ENCODE measurements around the gene MYOM1. TPM values are rescaled to one million over a fixed set of nuclear protein-coding genes. Genes with fewer than 3 reads are reported as not detected.

MYOM1 gene
- total RNA-seq, 1 experiment from 2014 or later = 0.92 TPM

DNA sequence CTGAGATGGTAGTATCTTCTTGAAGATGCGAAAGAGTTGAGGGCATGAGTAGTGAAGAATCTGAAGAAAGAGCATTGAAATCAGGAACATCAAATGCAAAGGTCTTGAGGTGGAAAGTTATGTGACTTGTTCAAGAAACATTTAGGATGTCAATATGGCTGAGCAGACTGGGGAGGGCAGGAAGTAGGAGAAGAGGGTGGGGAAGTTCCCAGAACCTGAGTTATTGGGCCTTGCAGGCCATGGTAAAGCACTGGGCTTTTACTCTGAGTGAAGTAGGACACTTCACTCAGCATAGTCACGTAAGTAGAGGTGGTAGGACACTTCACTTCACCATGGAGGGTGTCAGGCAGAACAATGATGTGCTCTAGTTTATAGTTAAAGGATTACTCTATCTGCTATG lies 16.1 kb upstream of the MYOM1 start:
- TF ChIP-seq SIN3A (IDR thresholded peaks at IDR 0.05; ENCODE audit: borderline replicate concordance, insufficient read depth, low read depth, low read length) (no peak), POLR2AphosphoS5 (IDR thresholded peaks at IDR 0.05; ENCODE audit: low read depth, low read length) (no peak), TCF7L2 (IDR thresholded peaks at IDR 0.05; ENCODE audit: low read depth, low read length) (no peak)
- TF ChIP-seq, protein P1, sequence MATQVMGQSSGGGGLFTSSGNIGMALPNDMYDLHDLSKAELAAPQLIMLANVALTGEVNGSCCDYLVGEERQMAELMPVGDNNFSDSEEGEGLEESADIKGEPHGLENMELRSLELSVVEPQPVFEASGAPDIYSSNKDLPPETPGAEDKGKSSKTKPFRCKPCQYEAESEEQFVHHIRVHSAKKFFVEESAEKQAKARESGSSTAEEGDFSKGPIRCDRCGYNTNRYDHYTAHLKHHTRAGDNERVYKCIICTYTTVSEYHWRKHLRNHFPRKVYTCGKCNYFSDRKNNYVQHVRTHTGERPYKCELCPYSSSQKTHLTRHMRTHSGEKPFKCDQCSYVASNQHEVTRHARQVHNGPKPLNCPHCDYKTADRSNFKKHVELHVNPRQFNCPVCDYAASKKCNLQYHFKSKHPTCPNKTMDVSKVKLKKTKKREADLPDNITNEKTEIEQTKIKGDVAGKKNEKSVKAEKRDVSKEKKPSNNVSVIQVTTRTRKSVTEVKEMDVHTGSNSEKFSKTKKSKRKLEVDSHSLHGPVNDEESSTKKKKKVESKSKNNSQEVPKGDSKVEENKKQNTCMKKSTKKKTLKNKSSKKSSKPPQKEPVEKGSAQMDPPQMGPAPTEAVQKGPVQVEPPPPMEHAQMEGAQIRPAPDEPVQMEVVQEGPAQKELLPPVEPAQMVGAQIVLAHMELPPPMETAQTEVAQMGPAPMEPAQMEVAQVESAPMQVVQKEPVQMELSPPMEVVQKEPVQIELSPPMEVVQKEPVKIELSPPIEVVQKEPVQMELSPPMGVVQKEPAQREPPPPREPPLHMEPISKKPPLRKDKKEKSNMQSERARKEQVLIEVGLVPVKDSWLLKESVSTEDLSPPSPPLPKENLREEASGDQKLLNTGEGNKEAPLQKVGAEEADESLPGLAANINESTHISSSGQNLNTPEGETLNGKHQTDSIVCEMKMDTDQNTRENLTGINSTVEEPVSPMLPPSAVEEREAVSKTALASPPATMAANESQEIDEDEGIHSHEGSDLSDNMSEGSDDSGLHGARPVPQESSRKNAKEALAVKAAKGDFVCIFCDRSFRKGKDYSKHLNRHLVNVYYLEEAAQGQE (IDR thresholded peaks at IDR 0.05; ENCODE audit: insufficient read depth in 1 of 2, low read depth in 2 of 2, low read length in 1 of 2) = no peak
- TF ChIP-seq, protein P2, sequence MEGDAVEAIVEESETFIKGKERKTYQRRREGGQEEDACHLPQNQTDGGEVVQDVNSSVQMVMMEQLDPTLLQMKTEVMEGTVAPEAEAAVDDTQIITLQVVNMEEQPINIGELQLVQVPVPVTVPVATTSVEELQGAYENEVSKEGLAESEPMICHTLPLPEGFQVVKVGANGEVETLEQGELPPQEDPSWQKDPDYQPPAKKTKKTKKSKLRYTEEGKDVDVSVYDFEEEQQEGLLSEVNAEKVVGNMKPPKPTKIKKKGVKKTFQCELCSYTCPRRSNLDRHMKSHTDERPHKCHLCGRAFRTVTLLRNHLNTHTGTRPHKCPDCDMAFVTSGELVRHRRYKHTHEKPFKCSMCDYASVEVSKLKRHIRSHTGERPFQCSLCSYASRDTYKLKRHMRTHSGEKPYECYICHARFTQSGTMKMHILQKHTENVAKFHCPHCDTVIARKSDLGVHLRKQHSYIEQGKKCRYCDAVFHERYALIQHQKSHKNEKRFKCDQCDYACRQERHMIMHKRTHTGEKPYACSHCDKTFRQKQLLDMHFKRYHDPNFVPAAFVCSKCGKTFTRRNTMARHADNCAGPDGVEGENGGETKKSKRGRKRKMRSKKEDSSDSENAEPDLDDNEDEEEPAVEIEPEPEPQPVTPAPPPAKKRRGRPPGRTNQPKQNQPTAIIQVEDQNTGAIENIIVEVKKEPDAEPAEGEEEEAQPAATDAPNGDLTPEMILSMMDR (IDR thresholded peaks at IDR 0.05) = no peak
- ATAC-seq (no peak), DNase-seq (ENCODE audit: low read depth, low spot score) (no peak)
- Histone ChIP-seq H3K27me3 (ENCODE audit: control insufficient read depth, insufficient read depth, low read length) (no peaks in the 10 kb centered on the region), H3K4me1 (ENCODE audit: control insufficient read depth, insufficient read depth, low read length) (no peaks in the 10 kb centered on the region), H3K27ac (ENCODE audit: low read length) (no peak overlapping the region), H3K36me3 (ENCODE audit: control insufficient read depth, insufficient read depth, low read length) (no peaks in the 10 kb centered on the region), H3K9me3 (ENCODE audit: control insufficient read depth, insufficient read depth, low read depth, low read length) (no peaks in the 10 kb centered on the region), H3K4me3 (ENCODE audit: low read depth in 2 of 2, low read length in 2 of 2) (no peak overlapping the region)
- in situ Hi-C loops (cut with HindIII; ENCODE audit: low pct_unique_long_range_greater_than_20kb, low sequenced_read_pairs) (no loop called here), intact Hi-C loops (cut with micrococcal nuclease; ENCODE audit: unreplicated experiment) (no loop called here)
- CTCF ChIA-PET = no interaction called here
- POLR2A ChIA-PET = no interaction called here
- no TSS peak for BruUV-seq (replicated peaks)

DNA sequence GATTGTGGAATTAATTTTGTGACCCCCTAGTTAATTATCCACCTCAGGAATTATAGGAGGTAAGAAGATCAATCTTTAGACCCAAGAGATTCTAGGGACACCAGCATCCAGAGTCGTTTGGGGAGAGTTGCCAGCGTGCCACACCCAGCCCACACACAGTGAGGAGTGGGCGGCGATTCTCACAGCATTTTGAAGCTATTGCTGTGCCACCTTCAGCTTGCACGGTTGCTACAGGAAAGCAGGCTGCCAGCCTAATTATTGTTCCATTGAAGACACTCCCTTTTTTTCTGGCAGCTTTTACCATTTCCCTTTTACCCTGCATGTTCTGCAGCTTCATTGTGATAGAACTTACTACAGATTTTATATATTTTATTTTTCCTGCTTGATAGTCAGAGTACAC lies 14.7 kb upstream of the MYOM1 start:
- Histone ChIP-seq H3K9me3 (ENCODE audit: control insufficient read depth, insufficient read depth, low read depth, low read length) (no peaks in the 10 kb centered on the region), H3K27ac (ENCODE audit: low read length) (no peak overlapping the region), H3K27me3 (ENCODE audit: control insufficient read depth, insufficient read depth, low read length) (no peaks in the 10 kb centered on the region), H3K4me1 (ENCODE audit: control insufficient read depth, insufficient read depth, low read length) (no peaks in the 10 kb centered on the region), H3K4me3 (ENCODE audit: low read depth in 2 of 2, low read length in 2 of 2) (no peak overlapping the region), H3K36me3 (ENCODE audit: control insufficient read depth, insufficient read depth, low read length) (no peaks in the 10 kb centered on the region)
- no peak for TF ChIP-seq SIN3A (IDR thresholded peaks at IDR 0.05; ENCODE audit: borderline replicate concordance, insufficient read depth, low read depth, low read length)
- TF ChIP-seq TCF7L2 (IDR thresholded peaks at IDR 0.05; ENCODE audit: low read depth, low read length) = no peak
- TF ChIP-seq, protein P1 (IDR thresholded peaks at IDR 0.05; ENCODE audit: insufficient read depth in 1 of 2, low read depth in 2 of 2, low read length in 1 of 2) = no peak
- TF ChIP-seq, protein P2 (IDR thresholded peaks at IDR 0.05) = no peak
- no peak for TF ChIP-seq POLR2AphosphoS5 (IDR thresholded peaks at IDR 0.05; ENCODE audit: low read depth, low read length)
- no TSS peak for BruUV-seq (replicated peaks)
- intact Hi-C loops (cut with micrococcal nuclease; ENCODE audit: unreplicated experiment) (no loop called here), in situ Hi-C loops (cut with HindIII; ENCODE audit: low pct_unique_long_range_greater_than_20kb, low sequenced_read_pairs) (no loop called here)
- ChIA-PET CTCF (no interaction called here), POLR2A (no interaction called here)
- ATAC-seq (no peak), DNase-seq (ENCODE audit: low read depth, low spot score) (no peak)
